HepG2 (cell line): ENCODE measurements around the gene GSTK1. TPM values are rescaled to one million over a fixed set of nuclear protein-coding genes. Genes with fewer than 3 reads are reported as not detected.

ENCODE experiments used
- BRD4 ChIP-seq: sonication (generic); formaldehyde crosslinking; IDR thresholded peaks from 2 replicates; pipeline ENCODE4 v1.4.0; 2020; ENCODE audit warnings: missing genetic modification reagents
- CREB1 ChIP-seq, 2 experiments: fragments of 450-650 bp in 1 of 2; IDR thresholded peaks; 2 replicates each; pipeline ENCODE4 v1.6.1; 2016 to 2017; ENCODE audit warnings: control low read depth in 1 of 2, mild to moderate bottlenecking in 1 of 2, missing compliant biosample characterization in 1 of 2, missing genetic modification characterization in 1 of 2
- DNMT3B ChIP-seq: conservative IDR thresholded peaks from 2 replicates; pipeline ENCODE4 v1.6.1; 2016; ENCODE audit warnings: missing biosample characterization, control low read depth
- ETV5 ChIP-seq: IDR thresholded peaks from 2 replicates; pipeline ENCODE4 v1.6.1; 2018; ENCODE audit warnings: missing biosample characterization, missing genetic modification reagents, inconsistent platforms, borderline replicate concordance
- ETV6 ChIP-seq: sonication (generic); formaldehyde crosslinking; conservative IDR thresholded peaks from 2 replicates; pipeline ENCODE4 v1.4.0; 2020; ENCODE audit warnings: missing genetic modification reagents
- HDAC2 ChIP-seq: sonication (generic); formaldehyde crosslinking; IDR thresholded peaks from 2 replicates; pipeline ENCODE4 v1.4.0; 2020; ENCODE audit warnings: missing genetic modification reagents
- IRF2 ChIP-seq: IDR thresholded peaks from 2 replicates; pipeline ENCODE4 v1.6.1; 2018; ENCODE audit warnings: missing genetic modification reagents, missing compliant biosample characterization
- KLF12 ChIP-seq: sonication (generic); formaldehyde crosslinking; IDR thresholded peaks from 2 replicates; pipeline ENCODE4 v1.4.0; 2020; ENCODE audit warnings: missing genetic modification reagents, borderline replicate concordance
- MAFF ChIP-seq: IDR thresholded peaks from 2 replicates; pipeline ENCODE4 v1.6.1; 2011; ENCODE audit warnings: low read depth, low read length, improper control_type of control experiment
- MYC ChIP-seq: sonication (generic); formaldehyde crosslinking; IDR thresholded peaks from 2 replicates; pipeline ENCODE4 v1.9.0; 2021; ENCODE audit warnings: missing genetic modification reagents, borderline replicate concordance
- REL ChIP-seq: sonication (generic); formaldehyde crosslinking; conservative IDR thresholded peaks from 2 replicates; pipeline ENCODE4 v1.8.0; 2022; ENCODE audit warnings: mild to moderate bottlenecking, missing genetic modification reagents, moderate library complexity
- SAFB2 ChIP-seq: sonication (generic); formaldehyde crosslinking; IDR thresholded peaks from 2 replicates; pipeline ENCODE4 v1.5.1; 2020; ENCODE audit warnings: missing genetic modification reagents, low read depth, mild to moderate bottlenecking, borderline replicate concordance
- SNAPC5 ChIP-seq: sonication (generic); formaldehyde crosslinking; IDR thresholded peaks from 2 replicates; pipeline ENCODE4 v1.8.1; 2023; ENCODE audit warnings: mild to moderate bottlenecking, missing genetic modification reagents, borderline replicate concordance
- SOX13 ChIP-seq, 3 experiments: fragments of 450-650 bp in 1 of 3; sonication (generic) in 1 of 3; formaldehyde crosslinking in 1 of 3; IDR thresholded peaks in 2 of 3; conservative IDR thresholded peaks in 1 of 3; 2 replicates each; pipeline versions ENCODE4 v1.5.0 to v1.6.1; 2016 to 2020; ENCODE audit warnings: antibody characterized with exemption in 1 of 3, mild to moderate bottlenecking in 1 of 3, missing compliant biosample characterization in 1 of 3, missing genetic modification reagents in 1 of 3, moderate library complexity in 1 of 3
- ZNF513 ChIP-seq: sonication (generic); formaldehyde crosslinking; conservative IDR thresholded peaks from 2 replicates; pipeline ENCODE4 v1.5.0; 2020; ENCODE audit warnings: missing genetic modification reagents
- ZNF546 ChIP-seq: sonication (generic); formaldehyde crosslinking; conservative IDR thresholded peaks from 2 replicates; pipeline ENCODE4 v1.8.1; 2023; ENCODE audit warnings: mild to moderate bottlenecking, missing genetic modification reagents
- ZSCAN9 ChIP-seq: IDR thresholded peaks from 2 replicates; pipeline ENCODE4 v1.6.1; 2016; ENCODE audit warnings: borderline replicate concordance
- polyA plus RNA-seq, 8 experiments: library from polyadenylated mRNA; depleted of rRNA in 3 of 8; stranded (reverse) in 7 of 8; unstranded in 1 of 8; fragments of >200 nt; fragmentation: Illumina TruSeq in 4 of 8; extraction: Trizol in 4 of 8; gene quantifications; 2 replicates each; pipeline versions ENCODE4 v1.2.1 to v1.2.3, GENCODE V29; 2011 to 2016; ENCODE audit warnings: low read depth in 4 of 8, missing spikeins in 1 of 8, mixed read lengths in 1 of 8; ENCODE audit not compliant: insufficient read depth in 1 of 8
- total RNA-seq, 5 experiments: library from RNA; depleted of rRNA; stranded (reverse); fragments of >200 nt; fragmentation: Illumina TruSeq; extraction: Trizol; gene quantifications; 2 replicates each; pipeline ENCODE4 v1.2.3, GENCODE V29; 2016; ENCODE audit warnings: low read depth in 1 of 5
- TF ChIP-seq, protein P1 (sequence below): sonication (generic); formaldehyde crosslinking; IDR thresholded peaks from 2 replicates; pipeline ENCODE4 v1.5.1; 2020; ENCODE audit warnings: mild to moderate bottlenecking, moderate library complexity, missing genetic modification reagents
- TF ChIP-seq, protein P2 (sequence below): sonication (generic); formaldehyde crosslinking; conservative IDR thresholded peaks from 2 replicates; pipeline ENCODE4 v1.4.0; 2020; ENCODE audit warnings: mild to moderate bottlenecking, missing genetic modification reagents, moderate library complexity
- TF ChIP-seq, protein P3 (sequence below): sonication (generic); formaldehyde crosslinking; IDR thresholded peaks from 2 replicates; pipeline ENCODE4 v1.5.0; 2020; ENCODE audit warnings: mild to moderate bottlenecking, missing genetic modification reagents

GSTK1 gene
- total and polyA plus RNA-seq, 2 of the 13 experiments (the other 11 are each of a cell fraction or from before 2014, with no cell fraction given), result 64.6 to 92.1 TPM

GRCh38 chr7:143214789-143215679 is 48.2 kb upstream of the GSTK1 start (continued):
- TF ChIP-seq ZSCAN9 (CRISPR knock-in tag) (no peak), ETV5 (CRISPR knock-in tag) (no peak), HDAC2 (CRISPR knock-in tag) (no peak), ZNF513 (CRISPR knock-in tag) (no peak), IRF2 (CRISPR knock-in tag) (0 out of 2 replicates have a peak, but pooled peaks have one; percentile 40), ETV6 (no peak), DNMT3B (CRISPR knock-in tag) (0 out of 2 replicates have a peak, but pooled peaks have one; percentile 45), MYC (CRISPR knock-in tag) (no peak), CREB1 (IDR thresholded peaks at IDR 0.05) (no peak), CREB1 (CRISPR knock-in tag; IDR thresholded peaks at IDR 0.05) (no peak), SOX13 (IDR thresholded peaks at IDR 0.05) (no peak), SOX13 (CRISPR knock-in tag; conservative IDR thresholded peaks at IDR 0.05 in 1 of 2, IDR thresholded peaks at IDR 0.05 in 1 of 2) (0 out of 4 replicates have a peak, but pooled peaks of 1 of the 2 experiments have one; percentile 10), BRD4 (CRISPR knock-in tag) (no peak), KLF12 (no peak), SNAPC5 (CRISPR knock-in tag) (no peak), REL (no peak), ZNF546 (CRISPR knock-in tag) (no peak), MAFF (no peak), SAFB2 (CRISPR knock-in tag) (no peak)
- TF ChIP-seq, protein P1, sequence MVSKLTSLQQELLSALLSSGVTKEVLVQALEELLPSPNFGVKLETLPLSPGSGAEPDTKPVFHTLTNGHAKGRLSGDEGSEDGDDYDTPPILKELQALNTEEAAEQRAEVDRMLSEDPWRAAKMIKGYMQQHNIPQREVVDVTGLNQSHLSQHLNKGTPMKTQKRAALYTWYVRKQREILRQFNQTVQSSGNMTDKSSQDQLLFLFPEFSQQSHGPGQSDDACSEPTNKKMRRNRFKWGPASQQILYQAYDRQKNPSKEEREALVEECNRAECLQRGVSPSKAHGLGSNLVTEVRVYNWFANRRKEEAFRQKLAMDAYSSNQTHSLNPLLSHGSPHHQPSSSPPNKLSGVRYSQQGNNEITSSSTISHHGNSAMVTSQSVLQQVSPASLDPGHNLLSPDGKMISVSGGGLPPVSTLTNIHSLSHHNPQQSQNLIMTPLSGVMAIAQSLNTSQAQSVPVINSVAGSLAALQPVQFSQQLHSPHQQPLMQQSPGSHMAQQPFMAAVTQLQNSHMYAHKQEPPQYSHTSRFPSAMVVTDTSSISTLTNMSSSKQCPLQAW (CRISPR knock-in tag), result no peak
- TF ChIP-seq, protein P2, sequence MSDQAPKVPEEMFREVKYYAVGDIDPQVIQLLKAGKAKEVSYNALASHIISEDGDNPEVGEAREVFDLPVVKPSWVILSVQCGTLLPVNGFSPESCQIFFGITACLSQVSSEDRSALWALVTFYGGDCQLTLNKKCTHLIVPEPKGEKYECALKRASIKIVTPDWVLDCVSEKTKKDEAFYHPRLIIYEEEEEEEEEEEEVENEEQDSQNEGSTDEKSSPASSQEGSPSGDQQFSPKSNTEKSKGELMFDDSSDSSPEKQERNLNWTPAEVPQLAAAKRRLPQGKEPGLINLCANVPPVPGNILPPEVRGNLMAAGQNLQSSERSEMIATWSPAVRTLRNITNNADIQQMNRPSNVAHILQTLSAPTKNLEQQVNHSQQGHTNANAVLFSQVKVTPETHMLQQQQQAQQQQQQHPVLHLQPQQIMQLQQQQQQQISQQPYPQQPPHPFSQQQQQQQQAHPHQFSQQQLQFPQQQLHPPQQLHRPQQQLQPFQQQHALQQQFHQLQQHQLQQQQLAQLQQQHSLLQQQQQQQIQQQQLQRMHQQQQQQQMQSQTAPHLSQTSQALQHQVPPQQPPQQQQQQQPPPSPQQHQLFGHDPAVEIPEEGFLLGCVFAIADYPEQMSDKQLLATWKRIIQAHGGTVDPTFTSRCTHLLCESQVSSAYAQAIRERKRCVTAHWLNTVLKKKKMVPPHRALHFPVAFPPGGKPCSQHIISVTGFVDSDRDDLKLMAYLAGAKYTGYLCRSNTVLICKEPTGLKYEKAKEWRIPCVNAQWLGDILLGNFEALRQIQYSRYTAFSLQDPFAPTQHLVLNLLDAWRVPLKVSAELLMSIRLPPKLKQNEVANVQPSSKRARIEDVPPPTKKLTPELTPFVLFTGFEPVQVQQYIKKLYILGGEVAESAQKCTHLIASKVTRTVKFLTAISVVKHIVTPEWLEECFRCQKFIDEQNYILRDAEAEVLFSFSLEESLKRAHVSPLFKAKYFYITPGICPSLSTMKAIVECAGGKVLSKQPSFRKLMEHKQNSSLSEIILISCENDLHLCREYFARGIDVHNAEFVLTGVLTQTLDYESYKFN (CRISPR knock-in tag), result no peak
- TF ChIP-seq, protein P3, sequence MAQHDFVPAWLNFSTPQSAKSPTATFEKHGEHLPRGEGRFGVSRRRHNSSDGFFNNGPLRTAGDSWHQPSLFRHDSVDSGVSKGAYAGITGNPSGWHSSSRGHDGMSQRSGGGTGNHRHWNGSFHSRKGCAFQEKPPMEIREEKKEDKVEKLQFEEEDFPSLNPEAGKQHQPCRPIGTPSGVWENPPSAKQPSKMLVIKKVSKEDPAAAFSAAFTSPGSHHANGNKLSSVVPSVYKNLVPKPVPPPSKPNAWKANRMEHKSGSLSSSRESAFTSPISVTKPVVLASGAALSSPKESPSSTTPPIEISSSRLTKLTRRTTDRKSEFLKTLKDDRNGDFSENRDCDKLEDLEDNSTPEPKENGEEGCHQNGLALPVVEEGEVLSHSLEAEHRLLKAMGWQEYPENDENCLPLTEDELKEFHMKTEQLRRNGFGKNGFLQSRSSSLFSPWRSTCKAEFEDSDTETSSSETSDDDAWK, result no peak
